Activated T-helper 9 cell treated with anti-CD3 and anti-CD28 coated beads, Interleukin-2, amount 50 U/mL, for 16 hours (primary cell): ENCODE data around the gene CPSF7.

ENCODE experiments used
- DNase-seq: peaks from one replicate; pipeline ENCODE4 v3.0.0-alpha.2; 2020; ENCODE audit warnings: low read depth

CPSF7 gene

DNA sequence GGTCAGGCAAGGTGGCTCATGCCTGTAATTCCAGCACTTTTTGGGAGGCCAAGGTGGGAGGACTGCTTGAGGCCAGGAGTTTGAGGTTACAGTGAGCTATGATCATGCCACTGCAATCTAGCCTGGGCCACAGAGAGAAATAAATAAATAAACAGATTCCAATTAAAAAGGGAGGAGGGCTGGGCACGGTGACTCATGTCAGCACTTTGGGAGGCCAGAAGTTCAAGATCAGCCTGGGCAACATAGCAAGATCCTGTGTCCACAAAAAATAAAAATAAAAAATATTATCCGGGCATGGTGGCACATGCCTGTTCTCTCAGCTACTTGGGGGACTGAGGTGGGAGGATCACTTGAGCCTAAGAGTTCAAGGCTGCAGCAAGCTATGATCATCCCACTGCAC lies 75.6 kb downstream of the CPSF7 start:
- no peak for DNase-seq

DNA sequence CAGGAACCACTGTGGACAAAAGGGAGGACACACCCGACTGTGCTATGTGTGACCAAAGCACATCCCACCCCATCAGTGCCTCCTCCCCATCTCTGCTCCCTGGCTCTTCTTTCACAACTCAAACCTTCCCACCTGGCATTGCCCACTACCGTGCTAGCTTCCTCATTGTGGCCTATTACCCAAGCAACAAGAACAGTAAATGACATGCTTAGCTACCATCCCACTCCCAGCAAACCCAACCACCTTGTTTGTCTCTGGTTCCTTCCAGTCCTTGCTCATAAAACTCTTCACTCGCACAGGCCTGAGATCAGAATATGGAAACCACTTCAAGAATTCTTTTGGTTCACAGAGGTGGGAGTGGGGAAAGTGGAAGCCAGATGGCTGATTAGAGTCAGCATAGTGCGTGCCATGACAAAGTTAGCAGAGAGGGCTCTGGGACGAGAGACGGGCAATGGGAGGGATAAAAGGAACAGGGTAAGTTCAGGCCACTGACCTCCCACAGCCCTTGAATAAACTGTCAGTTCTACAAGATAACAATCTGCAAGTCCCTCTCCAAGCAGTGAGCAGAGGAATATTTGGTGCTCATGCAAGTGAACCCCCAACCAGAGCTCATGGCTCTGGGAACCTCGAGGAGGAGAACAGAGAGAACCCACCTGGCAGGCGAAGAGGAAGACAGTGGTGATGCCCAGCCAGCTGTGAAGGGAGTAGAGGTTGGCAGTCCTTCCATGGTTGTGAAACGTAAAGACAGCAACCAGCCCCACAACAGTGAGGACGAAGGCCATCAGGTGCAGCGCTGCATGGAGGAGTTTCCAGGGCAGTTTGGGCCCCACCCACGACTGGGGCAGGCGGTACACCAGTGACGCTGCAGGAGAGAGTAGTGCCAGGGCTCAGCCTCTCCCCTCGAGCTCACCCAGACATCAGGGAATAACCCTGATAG lies 76.4 kb downstream of the CPSF7 start:
- no peak for DNase-seq
